SU-DHL-6 (cell line): ENCODE results near the gene ZNF280D.

Experiments
- CTCF ChIP-seq: fragments of 200-600 bp; sonication (generic); IDR thresholded peaks from one replicate; pipeline ENCODE4 v1.5.1; 2017; ENCODE audit warnings: antibody characterized with exemption, mild to moderate bottlenecking, low read length, moderate library complexity; ENCODE audit not compliant: insufficient read depth, poor library complexity, severe bottlenecking
- EZH2phosphoT487 ChIP-seq: fragments of 200-600 bp; sonication (generic), shearing (Covaris generic); conservative IDR thresholded peaks from 2 replicates; pipeline ENCODE4 v1.6.1; 2018; ENCODE audit warnings: mild to moderate bottlenecking, antibody characterized with exemption, low read length, moderate library complexity, mixed read lengths

GRCh38 chr15:56648311-56648710 is 85.0 kb downstream of the ZNF280D start:
- no peak for TF ChIP-seq CTCF
- no peak for TF ChIP-seq EZH2phosphoT487
